GM23248 (cell line): Measurements from ENCODE around the gene KRR1.

Experiments used
- EZH2 ChIP-seq: fragments of 200-600 bp; sonication (generic); IDR thresholded peaks from 2 replicates; pipeline ENCODE4 v1.6.1; 2018; ENCODE audit warnings: antibody characterized with exemption, mild to moderate bottlenecking; ENCODE audit not compliant: insufficient read depth, poor library complexity, severe bottlenecking
- EZH2phosphoT487 ChIP-seq: fragments of 200-600 bp; sonication (generic); IDR thresholded peaks from 2 replicates; pipeline ENCODE4 v1.6.1; 2018; ENCODE audit warnings: antibody characterized with exemption, moderate library complexity, mild to moderate bottlenecking, low read depth; ENCODE audit not compliant: insufficient read depth

GRCh38 chr12:75460204-75460603, 51.2 kb downstream of the KRR1 start:
- no peak for TF ChIP-seq EZH2
- TF ChIP-seq EZH2phosphoT487: no peak
